ENCODE results near the gene PRND. TPM values are rescaled to one million over a fixed set of nuclear protein-coding genes. Genes with fewer than 3 reads are reported as not detected.

The PRND gene
- total and polyA plus RNA-seq, 2 of the 13 experiments (the other 11 are each of a cell fraction or from before 2014, with no cell fraction given) = not detected

- FAIRE-seq = peak; percentile 44
- ATAC-seq = peak; percentile 67
- no TSS peak for BruUV-seq (replicated peaks)
- TF ChIP-seq WIZ (CRISPR knock-in tag; IDR thresholded peaks at IDR 0.05) = peak; percentile 39; the same call in 1 of the 2 replicates
- no peak for TF ChIP-seq CEBPZ (IDR thresholded peaks at IDR 0.05; ENCODE audit: low read length)
- TF ChIP-seq HNRNPUL1 (IDR thresholded peaks at IDR 0.05; ENCODE audit: low read depth, low read length) = no peak
- no peak for TF ChIP-seq ZNF503 (CRISPR knock-in tag; IDR thresholded peaks at IDR 0.05)
- TF ChIP-seq FOXK1 (CRISPR knock-in tag; IDR thresholded peaks at IDR 0.05; ENCODE audit: borderline replicate concordance, low read depth) = peak; percentile 14; the same call in 1 of the 2 replicates
- peak; percentile 40; the same call in 1 of the 2 replicates for TF ChIP-seq CEBPB (IDR thresholded peaks at IDR 0.05; ENCODE audit: borderline replicate concordance, low read depth, low read length)
- TF ChIP-seq GABPA (IDR thresholded peaks at IDR 0.05; ENCODE audit: low read depth, low read length) = no peak
- peak; percentile 34; the same call in 1 of the 2 replicates for TF ChIP-seq GABPA (CRISPR knock-in tag; IDR thresholded peaks at IDR 0.05; ENCODE audit: low read depth)
- 0 out of 2 replicates have a peak, but pooled peaks have one; percentile 23 for TF ChIP-seq ZBTB21 (CRISPR knock-in tag; IDR thresholded peaks at IDR 0.05)
- TF ChIP-seq RBFOX2 (IDR thresholded peaks at IDR 0.05; ENCODE audit: low read depth, low read length) = no peak
- TF ChIP-seq POLR2A (IDR thresholded peaks at IDR 0.05; ENCODE audit: insufficient read depth in 1 of 2, low read depth in 2 of 2, low read length in 2 of 2) = no peak
- TF ChIP-seq ARID5B (CRISPR knock-in tag; IDR thresholded peaks at IDR 0.05) = peak; percentile 36; the same call in 1 of the 2 replicates
- no peak for TF ChIP-seq NFATC3 (CRISPR knock-in tag; IDR thresholded peaks at IDR 0.05)
- no peak for TF ChIP-seq YEATS2 (CRISPR knock-in tag; IDR thresholded peaks at IDR 0.05; ENCODE audit: borderline replicate concordance)
- TF ChIP-seq TGIF2 (CRISPR knock-in tag; IDR thresholded peaks at IDR 0.05) = peak; percentile 51; the same call in 1 of the 2 replicates
These were observed 9.1 kb downstream of the PRND start for GRCh38 chr20:4730780-4731179.

More at GRCh38 chr20:4730780-4731179, 9.1 kb downstream of the PRND start:
- in situ Hi-C loops (cut with HindIII; ENCODE audit: extremely low pct_ligation_motif_present, low pct_unique_long_range_greater_than_20kb) = no loop called here
- Histone ChIP-seq H3K9ac (ENCODE audit: insufficient read depth, low read depth, low read length) (no peak overlapping the region), H2AFZ (ENCODE audit: low read length) (no peak overlapping the region), H3K27ac (ENCODE audit: extremely low read length, insufficient read depth, low read length) (no peak overlapping the region), H3K4me3 (replicated peaks in 1 of 3; ENCODE audit: insufficient read depth in 1 of 3, low read depth in 2 of 3, low read length in 3 of 3) (no peak overlapping the region), H4K20me1 (ENCODE audit: insufficient read depth, low read length) (no peaks in the 10 kb centered on the region), H3K27me3 (ENCODE audit: control insufficient read depth in 1 of 2, insufficient read depth in 2 of 2, low read length in 2 of 2) (peaks cover 5 to 16% of the 10 kb centered on the region in 2 experiments; a peak in 2 of 5 replicates), H3K4me1 (ENCODE audit: insufficient read depth, low read length) (no peaks in the 10 kb centered on the region), H3K9me3 (ENCODE audit: low read length) (no peaks in the 10 kb centered on the region), H3K4me2 (ENCODE audit: low read depth, low read length) (no peak overlapping the region), H3K79me2 (ENCODE audit: insufficient read depth, low read length) (no peaks in the 10 kb centered on the region), H3K36me3 (replicated peaks in 1 of 2; ENCODE audit: control insufficient read depth in 1 of 2, insufficient read depth in 2 of 2, low read length in 2 of 2) (no peaks in the 10 kb centered on the region)
- CTCF ChIA-PET (ENCODE audit: low intra/inter-chr PET ratio, low total read pairs) = no interaction called here
- intact Hi-C loops (cut with micrococcal nuclease; ENCODE audit: unreplicated experiment) = no loop called here
- DNase-seq (ENCODE audit: low spot score) = peak; percentile 50
- POLR2A ChIA-PET = no interaction called here
- 3% methylated on average over 6 of the region's 6 CpGs for WGBS (ENCODE audit: low lambda C conversion rate)

Data from HepG2 (cell line).